SU-DHL-6 (cell line): Measurements from ENCODE around the gene NEK11.

ENCODE experiments used
- EZH2phosphoT487 ChIP-seq: fragments of 200-600 bp; sonication (generic), shearing (Covaris generic); conservative IDR thresholded peaks from 2 replicates; pipeline ENCODE4 v1.6.1; 2018; ENCODE audit warnings: mild to moderate bottlenecking, antibody characterized with exemption, low read length, moderate library complexity, mixed read lengths
- TF ChIP-seq, protein P1 (sequence below): fragments of 200-600 bp; sonication (generic); IDR thresholded peaks from one replicate; pipeline ENCODE4 v1.5.1; 2017; ENCODE audit warnings: antibody characterized with exemption, mild to moderate bottlenecking, low read length, moderate library complexity; ENCODE audit not compliant: insufficient read depth, poor library complexity, severe bottlenecking

DNA sequence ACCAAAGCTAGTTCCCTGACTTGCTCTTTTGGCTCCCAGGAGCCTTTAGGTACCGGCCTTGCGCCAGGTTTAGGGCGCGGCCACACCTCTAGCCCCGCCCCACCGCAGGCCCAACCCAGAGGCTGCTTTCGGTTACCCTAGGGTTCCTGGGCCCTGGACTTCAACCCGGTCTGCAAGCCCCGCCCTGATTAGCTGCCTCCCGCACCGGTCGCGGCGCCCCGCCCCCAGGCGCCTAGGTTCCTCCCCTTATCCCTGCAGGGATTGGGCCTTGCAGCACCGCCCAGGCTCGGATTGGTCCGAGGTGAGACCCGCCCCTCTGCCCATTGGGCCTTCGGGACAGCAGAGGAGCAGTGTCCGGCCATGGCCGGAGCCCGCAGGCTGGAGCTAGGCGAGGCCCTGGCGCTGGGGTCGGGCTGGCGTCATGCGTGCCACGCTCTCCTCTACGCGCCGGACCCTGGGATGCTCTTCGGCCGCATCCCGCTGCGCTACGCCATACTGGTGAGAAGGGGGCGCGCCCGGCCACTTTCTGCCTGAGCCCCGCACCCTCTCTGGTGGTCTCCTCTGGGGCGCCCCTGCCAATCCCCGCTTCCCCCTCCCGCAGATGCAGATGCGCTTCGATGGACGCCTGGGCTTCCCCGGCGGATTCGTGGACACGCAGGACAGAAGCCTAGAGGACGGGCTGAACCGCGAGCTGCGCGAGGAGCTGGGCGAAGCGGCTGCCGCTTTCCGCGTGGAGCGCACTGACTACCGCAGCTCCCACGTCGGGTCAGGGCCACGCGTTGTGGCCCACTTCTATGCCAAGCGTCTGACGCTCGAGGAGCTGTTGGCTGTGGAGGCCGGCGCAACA, 355.0 kb downstream of the NEK11 start, which contains the start of gene NUDT16:
- TF ChIP-seq, protein P1, sequence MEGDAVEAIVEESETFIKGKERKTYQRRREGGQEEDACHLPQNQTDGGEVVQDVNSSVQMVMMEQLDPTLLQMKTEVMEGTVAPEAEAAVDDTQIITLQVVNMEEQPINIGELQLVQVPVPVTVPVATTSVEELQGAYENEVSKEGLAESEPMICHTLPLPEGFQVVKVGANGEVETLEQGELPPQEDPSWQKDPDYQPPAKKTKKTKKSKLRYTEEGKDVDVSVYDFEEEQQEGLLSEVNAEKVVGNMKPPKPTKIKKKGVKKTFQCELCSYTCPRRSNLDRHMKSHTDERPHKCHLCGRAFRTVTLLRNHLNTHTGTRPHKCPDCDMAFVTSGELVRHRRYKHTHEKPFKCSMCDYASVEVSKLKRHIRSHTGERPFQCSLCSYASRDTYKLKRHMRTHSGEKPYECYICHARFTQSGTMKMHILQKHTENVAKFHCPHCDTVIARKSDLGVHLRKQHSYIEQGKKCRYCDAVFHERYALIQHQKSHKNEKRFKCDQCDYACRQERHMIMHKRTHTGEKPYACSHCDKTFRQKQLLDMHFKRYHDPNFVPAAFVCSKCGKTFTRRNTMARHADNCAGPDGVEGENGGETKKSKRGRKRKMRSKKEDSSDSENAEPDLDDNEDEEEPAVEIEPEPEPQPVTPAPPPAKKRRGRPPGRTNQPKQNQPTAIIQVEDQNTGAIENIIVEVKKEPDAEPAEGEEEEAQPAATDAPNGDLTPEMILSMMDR, result no peak
- no peak for TF ChIP-seq EZH2phosphoT487
